HEK293 (cell line): ENCODE measurements around the gene RPS14.

Source experiments
- BCL11A ChIP-seq: fragments of 450-650 bp; formaldehyde crosslinking; IDR thresholded peaks from 2 replicates; pipeline ENCODE4 v1.5.1; 2016; ENCODE audit warnings: low read depth, missing biosample characterization, missing genetic modification characterization
- HOXC10 ChIP-seq: sonication (generic); formaldehyde crosslinking; IDR thresholded peaks from 2 replicates; pipeline ENCODE4 v1.8.1; 2023; ENCODE audit warnings: mild to moderate bottlenecking, missing genetic modification reagents
- ZNF19 ChIP-seq: fragments of 450-650 bp; formaldehyde crosslinking; IDR thresholded peaks from 2 replicates; pipeline ENCODE4; 2016; ENCODE audit warnings: missing biosample characterization, missing genetic modification characterization, low read depth
- TF ChIP-seq, protein P1 (sequence below): fragments of 450-650 bp; formaldehyde crosslinking; IDR thresholded peaks from 2 replicates; pipeline ENCODE4 v1.5.1; 2016; ENCODE audit warnings: missing biosample characterization, missing genetic modification characterization
- TF ChIP-seq, protein P2 (sequence below): fragments of 450-650 bp; formaldehyde crosslinking; IDR thresholded peaks from 2 replicates; pipeline ENCODE4 v1.5.1; 2016; ENCODE audit warnings: missing biosample characterization, missing genetic modification characterization

DNA sequence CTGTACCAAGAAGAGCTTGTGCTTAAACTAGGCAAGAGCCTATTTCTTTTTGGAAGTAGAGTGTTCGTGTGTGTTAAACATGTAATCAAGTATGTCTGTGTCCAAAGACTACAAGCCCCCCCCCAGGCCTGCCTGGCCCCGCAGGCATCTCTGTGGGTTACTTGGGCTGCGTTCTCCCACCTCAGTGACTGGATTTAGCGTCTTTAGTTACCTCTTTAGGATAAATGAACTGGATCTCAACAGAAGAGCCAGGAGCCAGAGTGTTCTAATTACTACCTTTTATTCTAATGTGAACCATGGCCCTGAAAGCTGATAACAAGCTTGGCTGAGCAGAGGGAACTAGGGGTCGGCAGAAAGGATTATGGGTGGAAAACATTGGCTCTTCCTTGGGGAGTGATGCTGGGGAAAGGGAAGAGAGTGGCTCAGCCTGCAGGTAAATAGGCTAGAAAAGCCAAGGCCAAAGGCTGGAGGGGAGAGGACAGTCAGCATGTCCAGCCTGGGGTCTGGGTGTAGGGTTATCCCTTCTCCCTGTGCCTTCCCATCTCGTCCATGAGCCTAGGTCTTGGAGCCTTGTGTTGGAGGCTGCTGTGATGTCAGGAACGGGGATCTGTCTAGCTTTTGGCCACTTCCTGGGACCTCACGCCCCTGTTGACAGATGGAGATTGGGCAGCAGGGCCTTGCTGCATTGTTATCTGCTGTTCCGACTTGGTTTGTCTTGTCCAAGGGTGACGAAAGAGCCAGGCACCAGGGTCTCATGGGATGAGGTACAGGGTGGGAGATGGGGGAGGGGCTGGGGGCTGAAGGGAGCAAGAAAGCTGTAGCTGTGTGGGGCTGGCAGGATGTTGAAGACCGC, 47.9 kb downstream of the RPS14 start:
- no peak for TF ChIP-seq BCL11A (tag by site-specific recombination)
- no peak for TF ChIP-seq HOXC10 (CRISPR knock-in tag)
- TF ChIP-seq, protein P1, sequence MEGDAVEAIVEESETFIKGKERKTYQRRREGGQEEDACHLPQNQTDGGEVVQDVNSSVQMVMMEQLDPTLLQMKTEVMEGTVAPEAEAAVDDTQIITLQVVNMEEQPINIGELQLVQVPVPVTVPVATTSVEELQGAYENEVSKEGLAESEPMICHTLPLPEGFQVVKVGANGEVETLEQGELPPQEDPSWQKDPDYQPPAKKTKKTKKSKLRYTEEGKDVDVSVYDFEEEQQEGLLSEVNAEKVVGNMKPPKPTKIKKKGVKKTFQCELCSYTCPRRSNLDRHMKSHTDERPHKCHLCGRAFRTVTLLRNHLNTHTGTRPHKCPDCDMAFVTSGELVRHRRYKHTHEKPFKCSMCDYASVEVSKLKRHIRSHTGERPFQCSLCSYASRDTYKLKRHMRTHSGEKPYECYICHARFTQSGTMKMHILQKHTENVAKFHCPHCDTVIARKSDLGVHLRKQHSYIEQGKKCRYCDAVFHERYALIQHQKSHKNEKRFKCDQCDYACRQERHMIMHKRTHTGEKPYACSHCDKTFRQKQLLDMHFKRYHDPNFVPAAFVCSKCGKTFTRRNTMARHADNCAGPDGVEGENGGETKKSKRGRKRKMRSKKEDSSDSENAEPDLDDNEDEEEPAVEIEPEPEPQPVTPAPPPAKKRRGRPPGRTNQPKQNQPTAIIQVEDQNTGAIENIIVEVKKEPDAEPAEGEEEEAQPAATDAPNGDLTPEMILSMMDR (tag by site-specific recombination) = no peak
- TF ChIP-seq ZNF19 (tag by site-specific recombination) = no peak
- TF ChIP-seq, protein P2, sequence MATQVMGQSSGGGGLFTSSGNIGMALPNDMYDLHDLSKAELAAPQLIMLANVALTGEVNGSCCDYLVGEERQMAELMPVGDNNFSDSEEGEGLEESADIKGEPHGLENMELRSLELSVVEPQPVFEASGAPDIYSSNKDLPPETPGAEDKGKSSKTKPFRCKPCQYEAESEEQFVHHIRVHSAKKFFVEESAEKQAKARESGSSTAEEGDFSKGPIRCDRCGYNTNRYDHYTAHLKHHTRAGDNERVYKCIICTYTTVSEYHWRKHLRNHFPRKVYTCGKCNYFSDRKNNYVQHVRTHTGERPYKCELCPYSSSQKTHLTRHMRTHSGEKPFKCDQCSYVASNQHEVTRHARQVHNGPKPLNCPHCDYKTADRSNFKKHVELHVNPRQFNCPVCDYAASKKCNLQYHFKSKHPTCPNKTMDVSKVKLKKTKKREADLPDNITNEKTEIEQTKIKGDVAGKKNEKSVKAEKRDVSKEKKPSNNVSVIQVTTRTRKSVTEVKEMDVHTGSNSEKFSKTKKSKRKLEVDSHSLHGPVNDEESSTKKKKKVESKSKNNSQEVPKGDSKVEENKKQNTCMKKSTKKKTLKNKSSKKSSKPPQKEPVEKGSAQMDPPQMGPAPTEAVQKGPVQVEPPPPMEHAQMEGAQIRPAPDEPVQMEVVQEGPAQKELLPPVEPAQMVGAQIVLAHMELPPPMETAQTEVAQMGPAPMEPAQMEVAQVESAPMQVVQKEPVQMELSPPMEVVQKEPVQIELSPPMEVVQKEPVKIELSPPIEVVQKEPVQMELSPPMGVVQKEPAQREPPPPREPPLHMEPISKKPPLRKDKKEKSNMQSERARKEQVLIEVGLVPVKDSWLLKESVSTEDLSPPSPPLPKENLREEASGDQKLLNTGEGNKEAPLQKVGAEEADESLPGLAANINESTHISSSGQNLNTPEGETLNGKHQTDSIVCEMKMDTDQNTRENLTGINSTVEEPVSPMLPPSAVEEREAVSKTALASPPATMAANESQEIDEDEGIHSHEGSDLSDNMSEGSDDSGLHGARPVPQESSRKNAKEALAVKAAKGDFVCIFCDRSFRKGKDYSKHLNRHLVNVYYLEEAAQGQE = no peak
